Transverse colon (tissue), 4 donors: Measurements from ENCODE around the gene EXOC6.

ENCODE experiments used
- CTCF ChIP-seq, 5 experiments: fragments of 200-600 bp in 3 of 5; fragments of 450-650 bp in 2 of 5; sonication (generic) in 3 of 5; IDR thresholded peaks; 1 replicate in 2 of 5; 2 replicates in 3 of 5; pipeline ENCODE4 v1.5.1; 2016 to 2017; ENCODE audit warnings: antibody characterized with exemption in 5 of 5, inconsistent platforms in 3 of 5, mild to moderate bottlenecking in 2 of 5, moderate library complexity in 1 of 5
- EP300 ChIP-seq: sonication (generic); formaldehyde crosslinking; IDR thresholded peaks from one replicate; pipeline ENCODE4 v1.6.1; 2017; ENCODE audit warnings: antibody characterized with exemption, low read depth
- POLR2A ChIP-seq: fragments of 450-650 bp; IDR thresholded peaks from one replicate; pipeline ENCODE4 v1.6.1; 2016; ENCODE audit warnings: antibody characterized with exemption, mild to moderate bottlenecking, moderate library complexity
- POLR2AphosphoS5 ChIP-seq, 3 donors: sonication (generic); formaldehyde crosslinking; IDR thresholded peaks; one replicate each; pipeline ENCODE4 v1.6.1; 2016; ENCODE audit warnings: antibody characterized with exemption in 3 of 3

GRCh38 chr10:92830478-92831389, 17.6 kb upstream of the EXOC6 start:
- TF ChIP-seq CTCF (IDR thresholded peaks at IDR 0.05) (no peak), POLR2AphosphoS5 (IDR thresholded peaks at IDR 0.05) (no peak), POLR2A (no peak), EP300 (no peak)
